Transverse colon (tissue), 4 donors: ENCODE measurements around the gene BCORL1. TPM values are rescaled to one million over a fixed set of nuclear protein-coding genes. Genes with fewer than 3 reads are reported as not detected.

ENCODE experiments used
- DNase-seq: peaks from one replicate; pipeline ENCODE4 v3.0.0-alpha.2; 2019
- H3K27ac ChIP-seq, 4 donors: fragments of 200-600 bp; sonication (generic); 2 replicates each; pipeline ENCODE4 v1.5.1; 2016 to 2018; ENCODE audit warnings: inconsistent platforms in 4 of 4
- H3K27me3 ChIP-seq: fragments of 200-600 bp; sonication (generic); 2 replicates; pipeline ENCODE4 v1.5.1; 2017; ENCODE audit warnings: inconsistent platforms
- H3K36me3 ChIP-seq, 4 donors: fragments of 200-600 bp; sonication (generic); 2 replicates each; pipeline ENCODE4 v1.5.1; 2017 to 2019; ENCODE audit warnings: inconsistent platforms in 4 of 4
- H3K4me1 ChIP-seq, 4 donors: fragments of 200-600 bp; sonication (generic); 2 replicates each; pipeline ENCODE4 v1.5.1; 2017 to 2020; ENCODE audit warnings: inconsistent platforms in 4 of 4
- H3K4me3 ChIP-seq, 4 donors: fragments of 200-600 bp; sonication (generic); 1 replicate in 1 of 4; 2 replicates in 3 of 4; pipeline versions ENCODE4 v1.5.1 to v1.6.1; 2017 to 2019; ENCODE audit warnings: inconsistent platforms in 4 of 4
- H3K9me3 ChIP-seq, 2 donors: fragments of 200-600 bp; sonication (generic); 2 replicates each; pipeline ENCODE4 v1.5.1; 2017 to 2019; ENCODE audit warnings: inconsistent platforms in 2 of 2
- EP300 ChIP-seq: sonication (generic); formaldehyde crosslinking; IDR thresholded peaks from one replicate; pipeline ENCODE4 v1.6.1; 2017; ENCODE audit warnings: antibody characterized with exemption, low read depth
- POLR2A ChIP-seq: fragments of 450-650 bp; IDR thresholded peaks from one replicate; pipeline ENCODE4 v1.6.1; 2016; ENCODE audit warnings: antibody characterized with exemption, mild to moderate bottlenecking, moderate library complexity
- POLR2AphosphoS5 ChIP-seq, 3 donors: sonication (generic); formaldehyde crosslinking; IDR thresholded peaks; one replicate each; pipeline ENCODE4 v1.6.1; 2016; ENCODE audit warnings: antibody characterized with exemption in 3 of 3
- WGBS, 2 donors: methylation state at CpG; one replicate each; pipeline ENCODE4 v1.1.5; 2018; ENCODE audit warnings: low coverage in 1 of 2; 5-methylcytosine and 5-hydroxymethylcytosine counted together
- in situ Hi-C, 4 donors: fragments of 200-750 bp; cut with MboI; loops; one replicate each; pipeline versions ENCODE4 v1.15.0 to v1.15.1; 2017; ENCODE audit warnings: low sequenced_read_pairs in 3 of 4, low pct_ligation_motif_present in 1 of 4, low pct_unique_long_range_greater_than_20kb in 1 of 4
- intact Hi-C: fragments of 100-400 bp; cut with DNase I; formaldehyde crosslinking; loops from one replicate; pipeline ENCODE4 v1.15.1; 2023; ENCODE audit warnings: low total_unique reads
- total RNA-seq, 4 donors: library from RNA; depleted of rRNA; stranded (reverse); fragments of >200 nt; gene quantifications; one replicate each; pipeline ENCODE4 v1.1.0, GENCODE V29; 2016
- TF ChIP-seq, protein P1 (sequence below), 5 experiments: fragments of 200-600 bp in 3 of 5; fragments of 450-650 bp in 2 of 5; sonication (generic) in 3 of 5; IDR thresholded peaks; 1 replicate in 2 of 5; 2 replicates in 3 of 5; pipeline ENCODE4 v1.5.1; 2016 to 2017; ENCODE audit warnings: antibody characterized with exemption in 5 of 5, inconsistent platforms in 3 of 5, mild to moderate bottlenecking in 2 of 5, moderate library complexity in 1 of 5

Gene BCORL1
- total RNA-seq, 4 donors from 2014 or later, result 5.6 to 11.6 (median 8.0) TPM

- TF ChIP-seq POLR2AphosphoS5 (IDR thresholded peaks at IDR 0.05) (no peak), POLR2A (no peak), EP300 (no peak)
- TF ChIP-seq, protein P1, sequence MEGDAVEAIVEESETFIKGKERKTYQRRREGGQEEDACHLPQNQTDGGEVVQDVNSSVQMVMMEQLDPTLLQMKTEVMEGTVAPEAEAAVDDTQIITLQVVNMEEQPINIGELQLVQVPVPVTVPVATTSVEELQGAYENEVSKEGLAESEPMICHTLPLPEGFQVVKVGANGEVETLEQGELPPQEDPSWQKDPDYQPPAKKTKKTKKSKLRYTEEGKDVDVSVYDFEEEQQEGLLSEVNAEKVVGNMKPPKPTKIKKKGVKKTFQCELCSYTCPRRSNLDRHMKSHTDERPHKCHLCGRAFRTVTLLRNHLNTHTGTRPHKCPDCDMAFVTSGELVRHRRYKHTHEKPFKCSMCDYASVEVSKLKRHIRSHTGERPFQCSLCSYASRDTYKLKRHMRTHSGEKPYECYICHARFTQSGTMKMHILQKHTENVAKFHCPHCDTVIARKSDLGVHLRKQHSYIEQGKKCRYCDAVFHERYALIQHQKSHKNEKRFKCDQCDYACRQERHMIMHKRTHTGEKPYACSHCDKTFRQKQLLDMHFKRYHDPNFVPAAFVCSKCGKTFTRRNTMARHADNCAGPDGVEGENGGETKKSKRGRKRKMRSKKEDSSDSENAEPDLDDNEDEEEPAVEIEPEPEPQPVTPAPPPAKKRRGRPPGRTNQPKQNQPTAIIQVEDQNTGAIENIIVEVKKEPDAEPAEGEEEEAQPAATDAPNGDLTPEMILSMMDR (IDR thresholded peaks at IDR 0.05), result no peak
- Histone ChIP-seq H3K36me3 (peaks cover 0 to 5% (median 0%) of the 10 kb centered on the region in 4 donors), H3K27ac (peak overlapping the region in 2 of 4 donors; percentile 40 to 54), H3K27me3 (no peaks in the 10 kb centered on the region), H3K9me3 (no peaks in the 10 kb centered on the region), H3K4me3 (no peak overlapping the region), H3K4me1 (peaks cover 0 to 6% (median 2%) of the 10 kb centered on the region in 4 donors)
- 64 to 80% methylated on average over 1 to 11 of the region's 11 CpGs for WGBS, 2 donors
- intact Hi-C loops (no loop called here), in situ Hi-C loops (loop anchor here in 3 of 4 donors (10.0 to 25.0 kb wide), 4 partner anchors 130 to 468 kb away; no protein-coding TSS in a partner anchor)
- DNase-seq, result no peak
Measured at GRCh38 chrX:130055103-130055502, 72.7 kb downstream of the BCORL1 start.

DNA sequence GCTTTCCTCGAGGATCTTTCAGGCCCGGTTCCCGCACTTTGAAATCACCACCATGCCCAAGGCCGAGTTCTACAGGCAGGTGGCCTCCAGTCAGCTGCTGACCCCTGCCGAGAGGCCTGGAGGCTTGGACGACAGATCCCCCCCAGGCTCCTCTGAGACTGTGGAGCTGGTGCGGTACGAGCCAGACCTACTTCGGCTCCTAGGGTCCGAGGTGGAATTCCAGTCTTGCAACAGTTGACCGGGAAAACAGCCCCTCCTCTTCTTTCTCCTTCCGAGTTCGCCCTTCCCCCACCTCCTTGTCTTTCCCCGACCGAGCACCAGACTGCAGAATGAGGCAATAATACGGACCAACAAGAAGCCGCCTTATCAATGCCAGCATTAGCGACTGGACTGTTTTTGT is 73.5 kb downstream of the BCORL1 start:
- Histone ChIP-seq H3K9me3 (no peaks in the 10 kb centered on the region), H3K36me3 (peaks cover 0 to 5% (median 0%) of the 10 kb centered on the region in 4 donors), H3K27ac (no peak overlapping the region), H3K4me1 (peaks cover 0 to 7% (median 3%) of the 10 kb centered on the region in 4 donors), H3K27me3 (no peaks in the 10 kb centered on the region), H3K4me3 (no peak overlapping the region)
- 81% methylated on average over 18 of the region's 18 CpGs; no CpG with 5 or more reads in 1 of the 2 donors for WGBS, 2 donors
- no peak for TF ChIP-seq POLR2A
- no peak for TF ChIP-seq POLR2AphosphoS5 (IDR thresholded peaks at IDR 0.05)
- TF ChIP-seq, protein P1 (IDR thresholded peaks at IDR 0.05), result no peak
- no peak for TF ChIP-seq EP300
- intact Hi-C loops (no loop called here), in situ Hi-C loops (loop anchor here in 3 of 4 donors (10.0 to 25.0 kb wide), 4 partner anchors 131 to 469 kb away; no protein-coding TSS in a partner anchor)
- no peak for DNase-seq

- WGBS, 2 donors, result 86% methylated on average over 9 of the region's 9 CpGs; no CpG with 5 or more reads in 1 of the 2 donors
- TF ChIP-seq EP300 (no peak), POLR2AphosphoS5 (IDR thresholded peaks at IDR 0.05) (no peak), POLR2A (no peak)
- TF ChIP-seq, protein P1 (IDR thresholded peaks at IDR 0.05), result no peak
Measured at GRCh38 chrX:130057209-130057608, 74.8 kb downstream of the BCORL1 start.

GRCh38 chrX:130058652-130059051 is 76.2 kb downstream of the BCORL1 start:
- intact Hi-C loops (no loop called here), in situ Hi-C loops (loop anchor here in 3 of 4 donors (10.0 to 25.0 kb wide), 4 partner anchors 129 to 471 kb away; no protein-coding TSS in a partner anchor)
- H3K27ac ChIP-seq, result no peak overlapping the region
- WGBS, 2 donors, result 67 to 70% methylated on average over 1 to 7 of the region's 7 CpGs
- no peak for DNase-seq
- H3K27me3 ChIP-seq, result no peaks in the 10 kb centered on the region
- H3K4me1 ChIP-seq, result peaks cover 0 to 11% (median 4%) of the 10 kb centered on the region in 4 donors
- H3K9me3 ChIP-seq, result no peaks in the 10 kb centered on the region
- no peaks in the 10 kb centered on the region for H3K36me3 ChIP-seq
- no peak overlapping the region for H3K4me3 ChIP-seq
- TF ChIP-seq, protein P1 (IDR thresholded peaks at IDR 0.05), result no peak
- no peak for TF ChIP-seq POLR2A
- no peak for TF ChIP-seq EP300
- no peak for TF ChIP-seq POLR2AphosphoS5 (IDR thresholded peaks at IDR 0.05)

More at GRCh38 chrX:130057209-130057608, 74.8 kb downstream of the BCORL1 start:
- no peak overlapping the region for H3K27ac ChIP-seq
- no peak for DNase-seq
- in situ Hi-C loops (loop anchor here in 3 of 4 donors (10.0 to 25.0 kb wide), 4 partner anchors 130 to 470 kb away; no protein-coding TSS in a partner anchor), intact Hi-C loops (no loop called here)
- peaks cover 0 to 11% (median 4%) of the 10 kb centered on the region in 4 donors for H3K4me1 ChIP-seq
- H3K36me3 ChIP-seq, result no peaks in the 10 kb centered on the region
- H3K4me3 ChIP-seq, result no peak overlapping the region
- H3K27me3 ChIP-seq, result no peaks in the 10 kb centered on the region
- H3K9me3 ChIP-seq, result no peaks in the 10 kb centered on the region
